Measurements from ENCODE around the gene APOL4. TPM values are rescaled to one million over a fixed set of nuclear protein-coding genes. Genes with fewer than 3 reads are reported as not detected.

APOL4 gene
- total and polyA plus RNA-seq, 2 donors (not counting 1 experiment from before 2014, with no cell fraction given): 0.03 TPM; not detected in 1

DNA sequence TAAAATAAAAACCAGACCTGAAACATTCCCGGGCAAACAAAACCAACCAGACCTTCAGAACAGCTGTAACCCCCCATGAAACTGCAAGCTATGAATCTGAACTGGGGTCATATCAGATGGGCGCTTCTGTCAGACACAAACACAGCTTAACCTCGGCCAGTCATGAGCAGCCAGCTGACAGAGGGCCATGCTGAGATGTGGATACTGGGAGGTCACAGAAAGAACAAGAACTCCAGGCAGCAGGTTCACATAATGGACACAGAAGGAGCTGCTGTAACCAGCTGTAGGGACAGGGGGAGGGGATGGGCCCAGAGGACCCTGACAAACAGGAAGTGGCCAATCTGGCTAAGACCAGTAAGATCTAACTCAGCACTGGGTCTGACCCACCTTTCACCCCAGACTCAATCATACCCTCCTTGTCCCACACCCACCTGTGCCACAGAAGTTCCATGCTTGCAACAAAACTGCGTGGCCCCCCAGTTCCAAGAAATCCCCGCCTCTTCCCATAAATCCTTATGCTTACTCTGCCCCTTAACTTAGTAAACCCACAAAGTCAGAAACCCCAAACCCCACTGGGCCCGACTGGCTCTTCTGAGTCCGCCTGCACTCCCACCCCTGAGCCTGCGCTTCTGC, 4.0 kb downstream of the APOL4 start:
- 24% methylated on average over 7 of the region's 8 CpGs for WGBS (ENCODE audit: insufficient coverage)
- no peak overlapping the region for H3K27ac Mint-ChIP-seq
- intact Hi-C loops (cut with micrococcal nuclease): no loop called here

DNA sequence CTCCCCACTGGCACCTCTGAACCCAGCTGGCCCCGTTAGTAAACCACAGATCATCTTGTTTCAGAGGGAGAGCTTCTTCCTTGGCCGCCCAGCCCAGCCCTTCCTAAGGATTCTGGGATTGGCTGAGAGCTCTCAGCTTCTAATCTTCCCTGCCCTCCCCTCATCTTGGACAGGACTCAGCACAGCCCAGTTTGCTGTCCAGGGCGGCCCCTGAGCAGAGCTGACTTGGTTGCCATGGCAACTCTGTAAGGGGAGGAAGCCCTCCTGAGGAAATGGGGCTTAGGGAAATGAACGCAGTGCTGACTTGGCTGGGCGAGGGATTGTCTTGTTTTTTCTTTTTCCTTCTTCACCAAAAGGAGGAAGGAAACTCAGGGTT, 4.6 kb downstream of the APOL4 start:
- POLR2A ChIA-PET: no interaction called here
- Histone ChIP-seq H3K36me3 (replicated peaks in 1 of 2; ENCODE audit: control extremely low read depth in 1 of 2, control insufficient read depth in 1 of 2, extremely low read depth in 1 of 2, insufficient read depth in 2 of 2, low read length in 1 of 2) (no peaks in the 10 kb centered on the region), H3K9me3 (ENCODE audit: control extremely low read depth in 1 of 3, control insufficient read depth in 2 of 3, insufficient read depth in 1 of 3, low read length in 2 of 3) (no peaks in the 10 kb centered on the region), H3K4me2 (replicated peaks; ENCODE audit: low read depth, low read length, poor library complexity, severe bottlenecking) (no peak overlapping the region), H3K27ac (ENCODE audit: low read length in 2 of 2) (no peak overlapping the region), H2AFZ (ENCODE audit: insufficient read depth, low read depth, low read length, poor library complexity, severe bottlenecking) (no peak overlapping the region), H3K9ac (ENCODE audit: low read length) (no peak overlapping the region), H3K4me3 (ENCODE audit: control extremely low read depth in 1 of 5, extremely low read depth in 1 of 5, insufficient read depth in 1 of 5, low read depth in 2 of 5, low read length in 4 of 5) (no peak overlapping the region), H4K20me1 (ENCODE audit: control insufficient read depth, insufficient read depth, low read length, poor library complexity, severe bottlenecking) (no peaks in the 10 kb centered on the region), H3K27me3 (replicated peaks in 1 of 4; ENCODE audit: control extremely low read depth in 1 of 4, control insufficient read depth in 3 of 4, insufficient read depth in 4 of 4, low read length in 3 of 4) (peaks cover 0 to 13% (median 0%) of the 10 kb centered on the region in 4 experiments), H3K79me2 (ENCODE audit: control insufficient read depth, insufficient read depth, low read length) (no peaks in the 10 kb centered on the region), H3K4me1 (ENCODE audit: control insufficient read depth in 2 of 2, insufficient read depth in 2 of 2, low read length in 2 of 2) (peaks cover 7 to 16% of the 10 kb centered on the region in 2 donors)
- Mint-ChIP-seq H3K4me1 (peaks cover 19% of the 10 kb centered on the region), H3K4me3 (no peak overlapping the region), H3K9me3 (ENCODE audit: insufficient read depth) (no peaks in the 10 kb centered on the region), H3K27ac (no peak overlapping the region), H3K27me3 (peaks cover 21% of the 10 kb centered on the region)
- TF ChIP-seq, protein P1, sequence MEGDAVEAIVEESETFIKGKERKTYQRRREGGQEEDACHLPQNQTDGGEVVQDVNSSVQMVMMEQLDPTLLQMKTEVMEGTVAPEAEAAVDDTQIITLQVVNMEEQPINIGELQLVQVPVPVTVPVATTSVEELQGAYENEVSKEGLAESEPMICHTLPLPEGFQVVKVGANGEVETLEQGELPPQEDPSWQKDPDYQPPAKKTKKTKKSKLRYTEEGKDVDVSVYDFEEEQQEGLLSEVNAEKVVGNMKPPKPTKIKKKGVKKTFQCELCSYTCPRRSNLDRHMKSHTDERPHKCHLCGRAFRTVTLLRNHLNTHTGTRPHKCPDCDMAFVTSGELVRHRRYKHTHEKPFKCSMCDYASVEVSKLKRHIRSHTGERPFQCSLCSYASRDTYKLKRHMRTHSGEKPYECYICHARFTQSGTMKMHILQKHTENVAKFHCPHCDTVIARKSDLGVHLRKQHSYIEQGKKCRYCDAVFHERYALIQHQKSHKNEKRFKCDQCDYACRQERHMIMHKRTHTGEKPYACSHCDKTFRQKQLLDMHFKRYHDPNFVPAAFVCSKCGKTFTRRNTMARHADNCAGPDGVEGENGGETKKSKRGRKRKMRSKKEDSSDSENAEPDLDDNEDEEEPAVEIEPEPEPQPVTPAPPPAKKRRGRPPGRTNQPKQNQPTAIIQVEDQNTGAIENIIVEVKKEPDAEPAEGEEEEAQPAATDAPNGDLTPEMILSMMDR (IDR thresholded peaks at IDR 0.05): no peak
- no peak for TF ChIP-seq EZH2 (IDR thresholded peaks at IDR 0.05; ENCODE audit: borderline replicate concordance, insufficient read depth, low read depth, low read length, poor library complexity, severe bottlenecking)
- no peak for DNase-seq
- CTCF ChIA-PET: interaction anchor here (1.0 to 1.2 kb wide), 2 partner anchors 43 to 289 kb away, joined by 3 to 4 read pairs; no protein-coding TSS in a partner anchor
- intact Hi-C loops (cut with micrococcal nuclease): no loop called here
- ATAC-seq (ENCODE audit: low read depth): no peak
- 20% methylated on average over 2 of the region's 5 CpGs for WGBS (ENCODE audit: insufficient coverage)

More for the DNA sequence above, 4.0 kb downstream of the APOL4 start:
- no peaks in the 10 kb centered on the region for H4K20me1 ChIP-seq (ENCODE audit: control insufficient read depth, insufficient read depth, low read length, poor library complexity, severe bottlenecking)
- H3K36me3 ChIP-seq (replicated peaks in 1 of 2; ENCODE audit: control extremely low read depth in 1 of 2, control insufficient read depth in 1 of 2, extremely low read depth in 1 of 2, insufficient read depth in 2 of 2, low read length in 1 of 2): no peaks in the 10 kb centered on the region
- CTCF ChIA-PET: interaction anchor here (1.0 to 1.2 kb wide), 3 partner anchors 42 to 289 kb away, joined by 3 to 4 read pairs (median 3); no protein-coding TSS in a partner anchor
- H3K4me3 ChIP-seq (ENCODE audit: control extremely low read depth in 1 of 5, extremely low read depth in 1 of 5, insufficient read depth in 1 of 5, low read depth in 2 of 5, low read length in 4 of 5): no peak overlapping the region
- H3K4me1 ChIP-seq (ENCODE audit: control insufficient read depth in 2 of 2, insufficient read depth in 2 of 2, low read length in 2 of 2): peaks cover 7 to 16% of the 10 kb centered on the region in 2 donors
- H3K27ac ChIP-seq (ENCODE audit: low read length in 2 of 2): no peak overlapping the region
- H3K27me3 ChIP-seq (replicated peaks in 1 of 4; ENCODE audit: control extremely low read depth in 1 of 4, control insufficient read depth in 3 of 4, insufficient read depth in 4 of 4, low read length in 3 of 4): peaks cover 0 to 12% (median 0%) of the 10 kb centered on the region in 4 experiments
- TF ChIP-seq, protein P1 (IDR thresholded peaks at IDR 0.05): no peak
- no peak for TF ChIP-seq EZH2 (IDR thresholded peaks at IDR 0.05; ENCODE audit: borderline replicate concordance, insufficient read depth, low read depth, low read length, poor library complexity, severe bottlenecking)
- no peaks in the 10 kb centered on the region for H3K9me3 ChIP-seq (ENCODE audit: control extremely low read depth in 1 of 3, control insufficient read depth in 2 of 3, insufficient read depth in 1 of 3, low read length in 2 of 3)
- ATAC-seq (ENCODE audit: low read depth) (no peak), DNase-seq (no peak)
- H2AFZ ChIP-seq (ENCODE audit: insufficient read depth, low read depth, low read length, poor library complexity, severe bottlenecking): no peak overlapping the region
- H3K4me1 Mint-ChIP-seq: peaks cover 19% of the 10 kb centered on the region
- H3K9ac ChIP-seq (ENCODE audit: low read length): no peak overlapping the region
- no peaks in the 10 kb centered on the region for H3K9me3 Mint-ChIP-seq (ENCODE audit: insufficient read depth)
- no peak overlapping the region for H3K4me3 Mint-ChIP-seq
- H3K27me3 Mint-ChIP-seq: peaks cover 23% of the 10 kb centered on the region
- POLR2A ChIA-PET: no interaction called here
- H3K4me2 ChIP-seq (replicated peaks; ENCODE audit: low read depth, low read length, poor library complexity, severe bottlenecking): no peak overlapping the region
- H3K79me2 ChIP-seq (ENCODE audit: control insufficient read depth, insufficient read depth, low read length): no peaks in the 10 kb centered on the region
